ENCODE results near the gene CRISPLD2. TPM values are rescaled to one million over a fixed set of nuclear protein-coding genes. Genes with fewer than 3 reads are reported as not detected.

CRISPLD2 gene
- total and polyA plus RNA-seq, 2 donors (not counting 1 experiment from before 2014, with no cell fraction given): 37.0 to 96.2 TPM

DNA sequence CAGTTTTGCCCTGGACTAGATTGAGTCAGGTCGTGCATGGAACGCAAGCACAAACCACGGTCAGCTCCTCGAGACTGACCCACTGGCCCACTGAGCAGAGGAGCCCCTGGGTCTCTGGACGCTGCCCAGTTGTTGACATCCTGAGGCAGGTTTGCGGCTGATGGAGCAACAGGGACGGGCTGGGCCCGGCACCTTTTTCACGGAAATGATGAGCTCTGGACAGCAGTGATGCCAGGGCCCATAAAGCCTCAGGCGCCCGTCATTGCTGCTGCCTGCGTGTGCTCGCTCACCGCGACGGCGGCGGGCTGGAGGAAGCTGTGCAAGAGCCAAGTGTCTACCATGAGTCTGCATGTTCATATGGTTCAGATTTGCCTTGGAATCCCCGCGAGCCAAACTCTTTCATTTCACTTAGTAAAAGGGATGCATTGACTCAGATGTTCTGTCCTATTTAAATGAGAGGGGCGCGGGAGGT lies 30.8 kb upstream of the CRISPLD2 start:
- Histone ChIP-seq H3K27me3 (ENCODE audit: control insufficient read depth, insufficient read depth, low read length) (no peaks in the 10 kb centered on the region), H3K36me3 (ENCODE audit: control insufficient read depth, insufficient read depth, low read length) (no peaks in the 10 kb centered on the region), H3K27ac (ENCODE audit: insufficient read depth, low read length) (no peak overlapping the region), H2AFZ (ENCODE audit: low read length) (no peak overlapping the region), H3K4me1 (ENCODE audit: control insufficient read depth, extremely low read depth, insufficient read depth, low read length) (peaks cover 6% of the 10 kb centered on the region), H3K9ac (ENCODE audit: insufficient read depth, low read length) (no peak overlapping the region), H3K4me3 (replicated peaks in 1 of 4; ENCODE audit: control extremely low read depth in 1 of 4, insufficient read depth in 1 of 4, low read depth in 3 of 4, low read length in 4 of 4) (no peak overlapping the region), H3K79me2 (ENCODE audit: control insufficient read depth, insufficient read depth, low read length) (no peaks in the 10 kb centered on the region), H3K4me2 (ENCODE audit: extremely low read depth, insufficient read depth, low read length) (no peak overlapping the region), H4K20me1 (ENCODE audit: control insufficient read depth, extremely low read depth, insufficient read depth, low read length) (no peaks in the 10 kb centered on the region), H3K9me3 (ENCODE audit: control insufficient read depth, insufficient read depth, low read depth, low read length) (no peaks in the 10 kb centered on the region)
- TF ChIP-seq EZH2 (IDR thresholded peaks at IDR 0.05; ENCODE audit: low read length, missing control alignments) (no peak), CTCF (conservative IDR thresholded peaks at IDR 0.05 in 1 of 2, IDR thresholded peaks at IDR 0.05 in 1 of 2; ENCODE audit: low read depth in 1 of 2, low read length in 2 of 2) (no peak)
- DNase-seq (ENCODE audit: low read depth in 2 of 2): no peak

- Histone ChIP-seq H3K4me2 (ENCODE audit: extremely low read depth, insufficient read depth, low read length) (no peak overlapping the region), H3K9ac (ENCODE audit: insufficient read depth, low read length) (no peak overlapping the region), H3K79me2 (ENCODE audit: control insufficient read depth, insufficient read depth, low read length) (no peaks in the 10 kb centered on the region), H3K27me3 (ENCODE audit: control insufficient read depth, insufficient read depth, low read length) (no peaks in the 10 kb centered on the region), H2AFZ (ENCODE audit: low read length) (no peak overlapping the region), H3K27ac (ENCODE audit: insufficient read depth, low read length) (no peak overlapping the region), H4K20me1 (ENCODE audit: control insufficient read depth, extremely low read depth, insufficient read depth, low read length) (no peaks in the 10 kb centered on the region), H3K36me3 (ENCODE audit: control insufficient read depth, insufficient read depth, low read length) (no peaks in the 10 kb centered on the region), H3K4me3 (replicated peaks in 1 of 4; ENCODE audit: control extremely low read depth in 1 of 4, insufficient read depth in 1 of 4, low read depth in 3 of 4, low read length in 4 of 4) (no peak overlapping the region), H3K9me3 (ENCODE audit: control insufficient read depth, insufficient read depth, low read depth, low read length) (no peaks in the 10 kb centered on the region), H3K4me1 (ENCODE audit: control insufficient read depth, extremely low read depth, insufficient read depth, low read length) (peaks cover 6% of the 10 kb centered on the region)
- no peak for DNase-seq (ENCODE audit: low read depth in 2 of 2)
- no peak for TF ChIP-seq EZH2 (IDR thresholded peaks at IDR 0.05; ENCODE audit: low read length, missing control alignments)
- TF ChIP-seq CTCF (conservative IDR thresholded peaks at IDR 0.05 in 1 of 2, IDR thresholded peaks at IDR 0.05 in 1 of 2; ENCODE audit: low read depth in 1 of 2, low read length in 2 of 2): no peak
Measured at GRCh38 chr16:84789431-84789830, 30.4 kb upstream of the CRISPLD2 start.

GRCh38 chr16:84790301-84790700 lies 29.5 kb upstream of the CRISPLD2 start:
- no peak overlapping the region for H3K4me2 ChIP-seq (ENCODE audit: extremely low read depth, insufficient read depth, low read length)
- no peaks in the 10 kb centered on the region for H3K79me2 ChIP-seq (ENCODE audit: control insufficient read depth, insufficient read depth, low read length)
- H3K27me3 ChIP-seq (ENCODE audit: control insufficient read depth, insufficient read depth, low read length): no peaks in the 10 kb centered on the region
- no peak overlapping the region for H3K4me3 ChIP-seq (replicated peaks in 1 of 4; ENCODE audit: control extremely low read depth in 1 of 4, insufficient read depth in 1 of 4, low read depth in 3 of 4, low read length in 4 of 4)
- H3K9me3 ChIP-seq (ENCODE audit: control insufficient read depth, insufficient read depth, low read depth, low read length): no peaks in the 10 kb centered on the region
- H3K9ac ChIP-seq (ENCODE audit: insufficient read depth, low read length): no peak overlapping the region
- H3K4me1 ChIP-seq (ENCODE audit: control insufficient read depth, extremely low read depth, insufficient read depth, low read length): peaks cover 9% of the 10 kb centered on the region
- H3K36me3 ChIP-seq (ENCODE audit: control insufficient read depth, insufficient read depth, low read length): no peaks in the 10 kb centered on the region
- TF ChIP-seq CTCF (conservative IDR thresholded peaks at IDR 0.05 in 1 of 2, IDR thresholded peaks at IDR 0.05 in 1 of 2; ENCODE audit: low read depth in 1 of 2, low read length in 2 of 2): no peak
- no peak for TF ChIP-seq EZH2 (IDR thresholded peaks at IDR 0.05; ENCODE audit: low read length, missing control alignments)
- H2AFZ ChIP-seq (ENCODE audit: low read length): no peak overlapping the region
- H4K20me1 ChIP-seq (ENCODE audit: control insufficient read depth, extremely low read depth, insufficient read depth, low read length): no peaks in the 10 kb centered on the region
- no peak overlapping the region for H3K27ac ChIP-seq (ENCODE audit: insufficient read depth, low read length)
- no peak for DNase-seq (ENCODE audit: low read depth in 2 of 2)
